Body of pancreas (tissue), 4 donors: ENCODE measurements around the gene BBS10. TPM values are rescaled to one million over a fixed set of nuclear protein-coding genes. Genes with fewer than 3 reads are reported as not detected.

Experiments
- ATAC-seq: fragments of 150-250 bp; one replicate; pipeline ENCODE4 v1.9.1; 2016
- DNase-seq, 4 donors: peaks; one replicate each; pipeline ENCODE4 v3.0.0-alpha.2; 2019
- H3K27ac ChIP-seq, 4 donors: fragments of 200-600 bp; sonication (generic); 1 replicate in 3 of 4; 2 replicates in 1 of 4; pipeline versions ENCODE4 v1.5.1 to v1.6.1; 2016 to 2019; ENCODE audit warnings: mild to moderate bottlenecking in 1 of 4, mixed read lengths in 1 of 4, moderate library complexity in 1 of 4
- H3K27me3 ChIP-seq, 2 donors: fragments of 200-600 bp; sonication (generic); one replicate each; pipeline ENCODE4 v1.6.0; 2016; ENCODE audit warnings: mild to moderate bottlenecking in 1 of 2
- H3K36me3 ChIP-seq, 2 donors: fragments of 200-600 bp; sonication (generic); replicated peaks in 1 of 2; 2 replicates each; pipeline ENCODE4 v1.5.1; 2016; ENCODE audit warnings: low read depth in 2 of 2; ENCODE audit not compliant: insufficient read depth in 1 of 2
- H3K4me1 ChIP-seq: fragments of 200-600 bp; sonication (generic); one replicate; pipeline ENCODE4 v1.6.0; 2016
- H3K4me3 ChIP-seq, 2 donors: fragments of 200-600 bp; sonication (generic); 1 replicate in 1 of 2; 2 replicates in 1 of 2; pipeline ENCODE4 v1.5.1; 2016 to 2019
- H3K9me3 ChIP-seq, 3 donors: fragments of 200-600 bp; sonication (generic); 1 replicate in 2 of 3; 2 replicates in 1 of 3; pipeline ENCODE4 v1.5.1; 2016
- CTCF ChIP-seq, 7 experiments: fragments of 450-650 bp in 4 of 7; fragments of 200-600 bp in 3 of 7; sonication (generic) in 3 of 7; IDR thresholded peaks; one replicate each; pipeline ENCODE4 v1.5.1; 2016 to 2019; ENCODE audit warnings: antibody characterized with exemption in 7 of 7
- POLR2A ChIP-seq, 3 donors: fragments of 450-650 bp; IDR thresholded peaks; one replicate each; pipeline ENCODE4 v1.6.1; 2016; ENCODE audit warnings: antibody characterized with exemption in 3 of 3, mild to moderate bottlenecking in 2 of 3
- WGBS, 2 donors: methylation state at CpG; one replicate each; pipeline ENCODE4 v1.1.5; 2017; 5-methylcytosine and 5-hydroxymethylcytosine counted together
- intact Hi-C: fragments of 100-400 bp; cut with DNase I; formaldehyde crosslinking; loops from one replicate; pipeline ENCODE4 v1.15.1; 2023
- small RNA-seq: library from RNA; depleted of rRNA; stranded (forward); fragments of <200 nt; gene quantifications from one replicate; pipeline ENCODE3, GENCODE V24; 2016
- total RNA-seq, 2 donors: library from RNA; depleted of rRNA; stranded (reverse); fragments of >200 nt; gene quantifications; one replicate each; pipeline ENCODE4 v1.1.0, GENCODE V29; 2016

BBS10 gene
- total RNA-seq, 2 donors from 2014 or later = 4.0 to 7.0 TPM

- no peak for ATAC-seq
- DNase-seq = no peak
- no peaks in the 10 kb centered on the region for H3K36me3 ChIP-seq
- no peaks in the 10 kb centered on the region for H3K4me1 ChIP-seq
- intact Hi-C loops = no loop called here
- 76 to 77% methylated on average over 6 of the region's 6 CpGs for WGBS, 2 donors
- TF ChIP-seq CTCF (IDR thresholded peaks at IDR 0.05) (no peak), POLR2A (IDR thresholded peaks at IDR 0.05) (no peak)
- no peaks in the 10 kb centered on the region for H3K27me3 ChIP-seq
- no peak overlapping the region for H3K27ac ChIP-seq
- no peaks in the 10 kb centered on the region for H3K9me3 ChIP-seq
- H3K4me3 ChIP-seq = no peak overlapping the region
These were observed 44.2 kb downstream of the BBS10 start for GRCh38 chr12:76303989-76304460.

GRCh38 chr12:76303365-76303764, 44.9 kb downstream of the BBS10 start:
- intact Hi-C loops = no loop called here
- H3K36me3 ChIP-seq = no peaks in the 10 kb centered on the region
- no peaks in the 10 kb centered on the region for H3K4me1 ChIP-seq
- no peak for DNase-seq
- H3K9me3 ChIP-seq = no peaks in the 10 kb centered on the region
- no peak for ATAC-seq
- 72 to 74% methylated on average over 2 of the region's 2 CpGs for WGBS, 2 donors
- TF ChIP-seq POLR2A (IDR thresholded peaks at IDR 0.05) (no peak), CTCF (IDR thresholded peaks at IDR 0.05) (no peak)
- no peak overlapping the region for H3K27ac ChIP-seq
- H3K4me3 ChIP-seq = no peak overlapping the region
- H3K27me3 ChIP-seq = no peaks in the 10 kb centered on the region

- Histone ChIP-seq H3K27ac (no peak overlapping the region), H3K27me3 (no peaks in the 10 kb centered on the region), H3K36me3 (no peaks in the 10 kb centered on the region), H3K4me1 (no peaks in the 10 kb centered on the region), H3K9me3 (no peaks in the 10 kb centered on the region), H3K4me3 (no peak overlapping the region)
- ATAC-seq (no peak), DNase-seq (no peak)
- 55 to 67% methylated on average over 6 of the region's 6 CpGs for WGBS, 2 donors
- TF ChIP-seq CTCF (IDR thresholded peaks at IDR 0.05) (no peak), POLR2A (IDR thresholded peaks at IDR 0.05) (no peak)
- intact Hi-C loops = no loop called here
These were observed 47.9 kb downstream of the BBS10 start for GRCh38 chr12:76300297-76300665.

GRCh38 chr12:76299536-76300296, 48.5 kb downstream of the BBS10 start:
- Histone ChIP-seq H3K4me1 (no peaks in the 10 kb centered on the region), H3K36me3 (no peaks in the 10 kb centered on the region), H3K9me3 (no peaks in the 10 kb centered on the region), H3K27ac (no peak overlapping the region), H3K27me3 (no peaks in the 10 kb centered on the region), H3K4me3 (no peak overlapping the region)
- 41 to 42% methylated on average over 5 of the region's 5 CpGs for WGBS, 2 donors
- intact Hi-C loops = no loop called here
- DNase-seq (no peak), ATAC-seq (no peak)
- TF ChIP-seq CTCF (IDR thresholded peaks at IDR 0.05) = no peak
- TF ChIP-seq POLR2A (IDR thresholded peaks at IDR 0.05) = no peak

Small RNA genes within 50 kb of the gene (small RNA-seq; reads per million reads assigned to genes)
- gene RN7SKP172 = not detected

Other genes with a start within 250 kb of the BBS10 start
- gene OSBPL8, start 211.4 kb upstream of the BBS10 start, total RNA-seq = 10 to 100 TPM; 23.1 to 41.2 TPM